Astrocyte of the spinal cord (primary cell): Measurements from ENCODE around the gene PRDM11.

Experiments used
- DNase-seq: peaks from one replicate; pipeline ENCODE4 v3.0.0; 2011; ENCODE audit warnings: low read depth, low spot score
- H3K4me3 ChIP-seq: 2 replicates; pipeline ENCODE4 v1.5.1; 2011; ENCODE audit warnings: low read depth, mild to moderate bottlenecking, low read length, moderate library complexity
- CTCF ChIP-seq: IDR thresholded peaks from 2 replicates; pipeline ENCODE4 v1.5.1; 2012; ENCODE audit warnings: low read depth, mild to moderate bottlenecking, low read length, inconsistent platforms
- in situ Hi-C: cut with HindIII; loops from 2 replicates; pipeline ENCODE4 v1.10.0; 2017; ENCODE audit warnings: low sequenced_read_pairs

Gene PRDM11

GRCh38 chr11:45187375-45187774 lies 40.9 kb downstream of the PRDM11 start:
- H3K4me3 ChIP-seq = no peak overlapping the region
- no peak for DNase-seq
- in situ Hi-C loops = no loop called here
- TF ChIP-seq CTCF = no peak

- TF ChIP-seq CTCF = no peak
- DNase-seq = no peak
- in situ Hi-C loops = no loop called here
Measured at GRCh38 chr11:45188127-45188526, 41.7 kb downstream of the PRDM11 start.

GRCh38 chr11:45189230-45189629 lies 42.8 kb downstream of the PRDM11 start:
- TF ChIP-seq CTCF = no peak
- in situ Hi-C loops = no loop called here
- no peak overlapping the region for H3K4me3 ChIP-seq
- DNase-seq = no peak

More at GRCh38 chr11:45188127-45188526, 41.7 kb downstream of the PRDM11 start:
- H3K4me3 ChIP-seq = no peak overlapping the region

GRCh38 chr11:45193695-45194094 lies 47.3 kb downstream of the PRDM11 start:
- H3K4me3 ChIP-seq = no peak overlapping the region
- no peak for DNase-seq
- in situ Hi-C loops = no loop called here
- no peak for TF ChIP-seq CTCF

GRCh38 chr11:45204761-45205160 lies 58.3 kb downstream of the PRDM11 start:
- no peak for DNase-seq
- TF ChIP-seq CTCF = peak; percentile 23
- in situ Hi-C loops = no loop called here
- no peak overlapping the region for H3K4me3 ChIP-seq

GRCh38 chr11:45205978-45206377 lies 59.5 kb downstream of the PRDM11 start:
- in situ Hi-C loops = no loop called here
- no peak overlapping the region for H3K4me3 ChIP-seq
- no peak for TF ChIP-seq CTCF
- no peak for DNase-seq

GRCh38 chr11:45208135-45208534 lies 61.7 kb downstream of the PRDM11 start:
- H3K4me3 ChIP-seq = no peak overlapping the region
- TF ChIP-seq CTCF = no peak
- no peak for DNase-seq
- in situ Hi-C loops = no loop called here
